Liver (tissue), 9 donors: ENCODE results near the gene DAND5. TPM values are rescaled to one million over a fixed set of nuclear protein-coding genes. Genes with fewer than 3 reads are reported as not detected.

Source experiments
- DNase-seq: peaks from one replicate; pipeline ENCODE4 v3.0.0-alpha.2; 2017; ENCODE audit warnings: low spot score
- H3K27ac ChIP-seq, 2 donors: one replicate each; pipeline ENCODE4 v1.7.0; 2013; ENCODE audit warnings: inconsistent platforms in 2 of 2, low read length in 2 of 2, control low read depth in 1 of 2, low read depth in 1 of 2, mild to moderate bottlenecking in 1 of 2
- H3K27me3 ChIP-seq, 4 donors: one replicate each; pipeline versions ENCODE4 v1.6.1 to v1.7.0; 2013; ENCODE audit warnings: low read length in 3 of 4, inconsistent platforms in 1 of 4, mild to moderate bottlenecking in 1 of 4, moderate library complexity in 1 of 4; ENCODE audit not compliant: control insufficient read depth in 4 of 4, insufficient read depth in 4 of 4
- H3K36me3 ChIP-seq, 4 donors: one replicate each; pipeline versions ENCODE4 v1.6.1 to v1.7.0; 2013; ENCODE audit warnings: low read length in 3 of 4, mild to moderate bottlenecking in 3 of 4, low read depth in 1 of 4, moderate library complexity in 1 of 4; ENCODE audit not compliant: control insufficient read depth in 4 of 4, insufficient read depth in 3 of 4
- H3K4me1 ChIP-seq, 4 donors: one replicate each; pipeline versions ENCODE4 v1.6.1 to v1.7.0; 2013; ENCODE audit warnings: low read length in 3 of 4, mild to moderate bottlenecking in 3 of 4, moderate library complexity in 1 of 4; ENCODE audit not compliant: control insufficient read depth in 4 of 4, insufficient read depth in 4 of 4
- H3K4me3 ChIP-seq, 3 donors: one replicate each; pipeline versions ENCODE4 v1.6.1 to v1.7.0; 2013; ENCODE audit warnings: low read length in 3 of 3, control low read depth in 1 of 3, low read depth in 1 of 3, mild to moderate bottlenecking in 1 of 3
- H3K9ac ChIP-seq, 2 donors: one replicate each; pipeline ENCODE4 v1.7.0; 2013; ENCODE audit warnings: low read length in 2 of 2, mild to moderate bottlenecking in 2 of 2, moderate library complexity in 2 of 2, control low read depth in 1 of 2, low read depth in 1 of 2
- H3K9me3 ChIP-seq, 4 donors: one replicate each; pipeline versions ENCODE4 v1.6.1 to v1.7.0; 2013; ENCODE audit warnings: low read length in 3 of 4; ENCODE audit not compliant: control insufficient read depth in 4 of 4
- ATF3 ChIP-seq: IDR thresholded peaks from 2 replicates; pipeline ENCODE4 v1.6.1; 2016; ENCODE audit warnings: antibody characterized with exemption
- CTCF ChIP-seq: fragments of 150-350 bp; IDR thresholded peaks from 2 replicates; pipeline ENCODE4 v1.5.1; 2017; ENCODE audit warnings: improper control_type of control experiment, low read depth, low read length; ENCODE audit not compliant: missing input control
- EGR1 ChIP-seq, 2 donors: IDR thresholded peaks; 2 replicates each; pipeline ENCODE4 v1.6.1; 2016 to 2018; ENCODE audit warnings: antibody characterized with exemption in 2 of 2, low read depth in 2 of 2
- FOXA1 ChIP-seq: IDR thresholded peaks from 2 replicates; pipeline ENCODE4 v1.6.1; 2016; ENCODE audit warnings: antibody characterized with exemption
- FOXA2 ChIP-seq: IDR thresholded peaks from 2 replicates; pipeline ENCODE4 v1.6.1; 2016; ENCODE audit warnings: antibody characterized with exemption
- GABPA ChIP-seq, 2 donors: IDR thresholded peaks in 1 of 2; conservative IDR thresholded peaks in 1 of 2; 2 replicates each; pipeline ENCODE4 v1.6.1; 2016; ENCODE audit warnings: antibody characterized with exemption in 2 of 2, mild to moderate bottlenecking in 1 of 2, moderate library complexity in 1 of 2
- HNF4A ChIP-seq, 2 donors: conservative IDR thresholded peaks; 2 replicates each; pipeline ENCODE4 v1.6.1; 2016; ENCODE audit warnings: antibody characterized with exemption in 2 of 2, mild to moderate bottlenecking in 2 of 2
- HNF4G ChIP-seq: IDR thresholded peaks from 2 replicates; pipeline ENCODE4 v1.6.1; 2016; ENCODE audit warnings: antibody characterized with exemption
- JUND ChIP-seq, 2 donors: IDR thresholded peaks; 2 replicates each; pipeline ENCODE4 v1.6.1; 2016; ENCODE audit warnings: antibody characterized with exemption in 2 of 2
- NR2F2 ChIP-seq: IDR thresholded peaks from 2 replicates; pipeline ENCODE4 v1.6.1; 2016; ENCODE audit warnings: antibody characterized with exemption
- RAD21 ChIP-seq, 2 donors: IDR thresholded peaks; 2 replicates each; pipeline ENCODE4 v1.6.1; 2016; ENCODE audit warnings: antibody characterized with exemption in 2 of 2, mild to moderate bottlenecking in 2 of 2
- RXRA ChIP-seq, 2 donors: IDR thresholded peaks; 2 replicates each; pipeline ENCODE4 v1.6.1; 2017 to 2018; ENCODE audit warnings: antibody characterized with exemption in 2 of 2, mild to moderate bottlenecking in 1 of 2
- SP1 ChIP-seq: IDR thresholded peaks from 2 replicates; pipeline ENCODE4 v1.6.1; 2018; ENCODE audit warnings: antibody characterized with exemption, mild to moderate bottlenecking
- TAF1 ChIP-seq: conservative IDR thresholded peaks from 2 replicates; pipeline ENCODE4 v1.6.1; 2016; ENCODE audit warnings: antibody characterized with exemption, mild to moderate bottlenecking
- YY1 ChIP-seq: IDR thresholded peaks from 2 replicates; pipeline ENCODE4 v1.6.1; 2016; ENCODE audit warnings: antibody characterized with exemption, mild to moderate bottlenecking
- ZBTB33 ChIP-seq: IDR thresholded peaks from 2 replicates; pipeline ENCODE4 v1.6.1; 2016; ENCODE audit warnings: antibody characterized with exemption
- WGBS: extraction: QIAGEN DNeasy Blood & Tissue Kit; methylation state at CpG from one replicate; pipeline ENCODE4 v1.1.7; 2013; 5-methylcytosine and 5-hydroxymethylcytosine counted together
- polyA plus RNA-seq, 2 donors: library from polyadenylated mRNA; stranded (reverse) in 1 of 2; unstranded in 1 of 2; fragments of 200-250 nt in 1 of 2; fragments of >200 nt in 1 of 2; fragmentation: Nextera tagmentation in 1 of 2; extraction: Ambion mirVana in 1 of 2; gene quantifications; one replicate each; pipeline versions ENCODE4 v1.2.1 to v1.2.3, GENCODE V29; 2013 to 2015
- total RNA-seq, 2 donors: library from RNA; depleted of rRNA; stranded (reverse); fragments of >200 nt; gene quantifications; one replicate each; pipeline ENCODE4 v1.2.3, GENCODE V29; 2014
- TF ChIP-seq, protein P1 (sequence below): IDR thresholded peaks from 2 replicates; pipeline ENCODE4 v1.6.1; 2016; ENCODE audit warnings: antibody characterized with exemption, mild to moderate bottlenecking
- TF ChIP-seq, protein P2 (sequence below): IDR thresholded peaks from 2 replicates; pipeline ENCODE4 v1.6.1; 2016; ENCODE audit warnings: antibody characterized with exemption
- donor health status: healthy.
- donor health status: healthy.
- donor health status: healthy.
- donor health status: healthy.
- donor health status: healthy.

Gene DAND5
- total and polyA plus RNA-seq, 4 donors, result 0.23 TPM; not detected in 3

GRCh38 chr19:12997967-12998940 lies 28.9 kb downstream of the DAND5 start:
- peaks cover 6 to 39% (median 19%) of the 10 kb centered on the region in 4 donors for H3K4me1 ChIP-seq
- DNase-seq, result no peak
- WGBS, result 88% methylated on average over 32 of the region's 32 CpGs

DNA sequence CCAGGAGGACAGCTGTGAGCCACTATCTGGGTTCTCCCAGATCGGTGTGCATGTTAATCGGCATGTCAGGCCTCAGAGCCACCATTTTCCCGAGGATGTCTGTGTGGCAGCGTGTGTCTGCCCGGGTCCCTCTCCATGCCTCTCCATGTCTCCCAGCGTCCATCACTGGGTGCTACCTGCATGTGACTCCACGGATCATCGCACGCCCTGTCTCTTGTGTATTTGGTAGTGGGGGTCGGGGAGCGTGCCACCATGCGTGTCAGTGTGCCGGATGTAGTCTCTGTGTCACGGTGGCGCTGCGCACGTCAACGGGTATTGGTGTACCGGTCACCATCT lies 31.8 kb downstream of the DAND5 start:
- H3K27ac ChIP-seq, result no peak overlapping the region
- no peak for DNase-seq
- H3K9ac ChIP-seq, result no peak overlapping the region
- H3K36me3 ChIP-seq, result peaks cover 0 to 3% (median 0%) of the 10 kb centered on the region in 4 donors
- H3K4me3 ChIP-seq, result no peak overlapping the region
- 95% methylated on average over 19 of the region's 19 CpGs for WGBS
- H3K27me3 ChIP-seq, result no peaks in the 10 kb centered on the region
- H3K9me3 ChIP-seq, result no peaks in the 10 kb centered on the region
- peaks cover 9 to 47% (median 23%) of the 10 kb centered on the region in 4 donors for H3K4me1 ChIP-seq
- TF ChIP-seq RXRA (IDR thresholded peaks at IDR 0.05) (no peak), SP1 (no peak), YY1 (no peak), JUND (IDR thresholded peaks at IDR 0.05) (no peak), CTCF (no peak), HNF4A (conservative IDR thresholded peaks at IDR 0.05) (no peak), FOXA2 (no peak)
- TF ChIP-seq, protein P1, sequence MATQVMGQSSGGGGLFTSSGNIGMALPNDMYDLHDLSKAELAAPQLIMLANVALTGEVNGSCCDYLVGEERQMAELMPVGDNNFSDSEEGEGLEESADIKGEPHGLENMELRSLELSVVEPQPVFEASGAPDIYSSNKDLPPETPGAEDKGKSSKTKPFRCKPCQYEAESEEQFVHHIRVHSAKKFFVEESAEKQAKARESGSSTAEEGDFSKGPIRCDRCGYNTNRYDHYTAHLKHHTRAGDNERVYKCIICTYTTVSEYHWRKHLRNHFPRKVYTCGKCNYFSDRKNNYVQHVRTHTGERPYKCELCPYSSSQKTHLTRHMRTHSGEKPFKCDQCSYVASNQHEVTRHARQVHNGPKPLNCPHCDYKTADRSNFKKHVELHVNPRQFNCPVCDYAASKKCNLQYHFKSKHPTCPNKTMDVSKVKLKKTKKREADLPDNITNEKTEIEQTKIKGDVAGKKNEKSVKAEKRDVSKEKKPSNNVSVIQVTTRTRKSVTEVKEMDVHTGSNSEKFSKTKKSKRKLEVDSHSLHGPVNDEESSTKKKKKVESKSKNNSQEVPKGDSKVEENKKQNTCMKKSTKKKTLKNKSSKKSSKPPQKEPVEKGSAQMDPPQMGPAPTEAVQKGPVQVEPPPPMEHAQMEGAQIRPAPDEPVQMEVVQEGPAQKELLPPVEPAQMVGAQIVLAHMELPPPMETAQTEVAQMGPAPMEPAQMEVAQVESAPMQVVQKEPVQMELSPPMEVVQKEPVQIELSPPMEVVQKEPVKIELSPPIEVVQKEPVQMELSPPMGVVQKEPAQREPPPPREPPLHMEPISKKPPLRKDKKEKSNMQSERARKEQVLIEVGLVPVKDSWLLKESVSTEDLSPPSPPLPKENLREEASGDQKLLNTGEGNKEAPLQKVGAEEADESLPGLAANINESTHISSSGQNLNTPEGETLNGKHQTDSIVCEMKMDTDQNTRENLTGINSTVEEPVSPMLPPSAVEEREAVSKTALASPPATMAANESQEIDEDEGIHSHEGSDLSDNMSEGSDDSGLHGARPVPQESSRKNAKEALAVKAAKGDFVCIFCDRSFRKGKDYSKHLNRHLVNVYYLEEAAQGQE, result no peak

More at GRCh38 chr19:12997967-12998940, 28.9 kb downstream of the DAND5 start:
- no peak overlapping the region for H3K4me3 ChIP-seq
- H3K9me3 ChIP-seq, result no peaks in the 10 kb centered on the region
- no peak for TF ChIP-seq RAD21 (IDR thresholded peaks at IDR 0.05)
- TF ChIP-seq FOXA1, result no peak
- no peak for TF ChIP-seq EGR1 (IDR thresholded peaks at IDR 0.05; ENCODE audit: low read depth in 2 of 2)
- TF ChIP-seq SP1, result no peak
- no peak for TF ChIP-seq ATF3
- TF ChIP-seq TAF1, result no peak
- TF ChIP-seq GABPA (IDR thresholded peaks at IDR 0.05 in 1 of 2, conservative IDR thresholded peaks at IDR 0.05 in 1 of 2), result no peak
- no peak for TF ChIP-seq CTCF
- no peak for TF ChIP-seq NR2F2
- TF ChIP-seq ZBTB33, result no peak
- TF ChIP-seq YY1, result no peak
- TF ChIP-seq, protein P2, sequence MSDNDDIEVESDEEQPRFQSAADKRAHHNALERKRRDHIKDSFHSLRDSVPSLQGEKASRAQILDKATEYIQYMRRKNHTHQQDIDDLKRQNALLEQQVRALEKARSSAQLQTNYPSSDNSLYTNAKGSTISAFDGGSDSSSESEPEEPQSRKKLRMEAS, result no peak
- TF ChIP-seq HNF4G, result no peak
- no peak for TF ChIP-seq JUND (IDR thresholded peaks at IDR 0.05)
- no peaks in the 10 kb centered on the region for H3K27me3 ChIP-seq
- no peak overlapping the region for H3K27ac ChIP-seq
- peaks cover 0 to 3% (median 0%) of the 10 kb centered on the region in 4 donors for H3K36me3 ChIP-seq
- no peak overlapping the region for H3K9ac ChIP-seq
